22Rv1 (cell line): Measurements from ENCODE around the gene PHF1.

Source experiments
- CTCF ChIP-seq: fragments of 450-650 bp; IDR thresholded peaks from 2 replicates; pipeline ENCODE4 v1.5.1; 2017; ENCODE audit warnings: mild to moderate bottlenecking
- ZFX ChIP-seq: fragments of 450-650 bp; IDR thresholded peaks from 2 replicates; pipeline ENCODE4 v1.6.1; 2017; ENCODE audit warnings: antibody characterized with exemption, borderline replicate concordance

GRCh38 chr6:33451606-33452005 is 40.8 kb downstream of the PHF1 start:
- TF ChIP-seq CTCF (no peak), ZFX (no peak)
